ENCODE results near the gene LIMA1.

DNA sequence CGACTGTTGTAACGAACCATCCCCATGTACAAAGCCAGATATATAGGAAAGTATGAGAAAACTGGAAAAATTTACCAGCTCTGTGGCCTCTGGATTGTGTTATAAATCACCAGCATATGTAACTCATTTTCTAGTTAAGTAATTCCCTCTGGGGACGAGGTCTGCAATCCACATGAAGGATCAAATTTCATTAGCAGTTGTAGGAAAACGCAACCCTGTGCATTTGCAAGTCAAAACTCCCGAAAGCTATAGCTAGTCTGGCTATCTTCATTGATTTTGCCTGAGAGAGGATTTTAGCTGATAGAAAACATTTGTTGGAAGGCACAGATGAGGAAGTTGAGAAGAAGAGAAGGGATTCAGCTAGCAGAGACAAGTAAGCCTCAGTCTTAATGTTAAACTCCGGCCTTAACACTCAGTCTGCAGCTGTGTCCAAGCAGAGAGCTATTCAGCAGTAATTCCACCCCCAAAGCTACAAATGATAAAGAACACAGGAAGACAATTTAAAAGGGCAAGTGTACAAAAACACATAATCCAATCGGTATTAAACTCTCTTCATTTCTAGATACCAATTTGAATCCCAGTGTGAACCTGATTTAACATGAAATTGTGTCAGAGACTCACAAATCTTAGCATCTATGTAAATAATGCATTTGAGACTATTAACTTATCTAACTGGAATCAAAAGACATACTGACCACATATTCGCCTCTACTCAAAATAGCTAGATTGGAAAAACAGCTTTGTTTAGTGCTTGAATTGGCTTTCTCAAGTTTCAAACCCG is 61.9 kb downstream of the LIMA1 start:
- no peak for TF ChIP-seq TAF1 (IDR thresholded peaks at IDR 0.05; ENCODE audit: low read depth)
- no peak for TF ChIP-seq RAD21 (conservative IDR thresholded peaks at IDR 0.05)
- no peak for TF ChIP-seq POLR2AphosphoS5 (IDR thresholded peaks at IDR 0.05)
- no peak for TF ChIP-seq EZH2 (IDR thresholded peaks at IDR 0.05; ENCODE audit: borderline replicate concordance, insufficient read depth, low read length, poor library complexity, severe bottlenecking)
- no peak for TF ChIP-seq MXI1 (conservative IDR thresholded peaks at IDR 0.05; ENCODE audit: poor library complexity, severe bottlenecking)
- TF ChIP-seq, protein P1, sequence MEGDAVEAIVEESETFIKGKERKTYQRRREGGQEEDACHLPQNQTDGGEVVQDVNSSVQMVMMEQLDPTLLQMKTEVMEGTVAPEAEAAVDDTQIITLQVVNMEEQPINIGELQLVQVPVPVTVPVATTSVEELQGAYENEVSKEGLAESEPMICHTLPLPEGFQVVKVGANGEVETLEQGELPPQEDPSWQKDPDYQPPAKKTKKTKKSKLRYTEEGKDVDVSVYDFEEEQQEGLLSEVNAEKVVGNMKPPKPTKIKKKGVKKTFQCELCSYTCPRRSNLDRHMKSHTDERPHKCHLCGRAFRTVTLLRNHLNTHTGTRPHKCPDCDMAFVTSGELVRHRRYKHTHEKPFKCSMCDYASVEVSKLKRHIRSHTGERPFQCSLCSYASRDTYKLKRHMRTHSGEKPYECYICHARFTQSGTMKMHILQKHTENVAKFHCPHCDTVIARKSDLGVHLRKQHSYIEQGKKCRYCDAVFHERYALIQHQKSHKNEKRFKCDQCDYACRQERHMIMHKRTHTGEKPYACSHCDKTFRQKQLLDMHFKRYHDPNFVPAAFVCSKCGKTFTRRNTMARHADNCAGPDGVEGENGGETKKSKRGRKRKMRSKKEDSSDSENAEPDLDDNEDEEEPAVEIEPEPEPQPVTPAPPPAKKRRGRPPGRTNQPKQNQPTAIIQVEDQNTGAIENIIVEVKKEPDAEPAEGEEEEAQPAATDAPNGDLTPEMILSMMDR (IDR thresholded peaks at IDR 0.05; ENCODE audit: poor library complexity, severe bottlenecking) = no peak
- TF ChIP-seq, protein P2, sequence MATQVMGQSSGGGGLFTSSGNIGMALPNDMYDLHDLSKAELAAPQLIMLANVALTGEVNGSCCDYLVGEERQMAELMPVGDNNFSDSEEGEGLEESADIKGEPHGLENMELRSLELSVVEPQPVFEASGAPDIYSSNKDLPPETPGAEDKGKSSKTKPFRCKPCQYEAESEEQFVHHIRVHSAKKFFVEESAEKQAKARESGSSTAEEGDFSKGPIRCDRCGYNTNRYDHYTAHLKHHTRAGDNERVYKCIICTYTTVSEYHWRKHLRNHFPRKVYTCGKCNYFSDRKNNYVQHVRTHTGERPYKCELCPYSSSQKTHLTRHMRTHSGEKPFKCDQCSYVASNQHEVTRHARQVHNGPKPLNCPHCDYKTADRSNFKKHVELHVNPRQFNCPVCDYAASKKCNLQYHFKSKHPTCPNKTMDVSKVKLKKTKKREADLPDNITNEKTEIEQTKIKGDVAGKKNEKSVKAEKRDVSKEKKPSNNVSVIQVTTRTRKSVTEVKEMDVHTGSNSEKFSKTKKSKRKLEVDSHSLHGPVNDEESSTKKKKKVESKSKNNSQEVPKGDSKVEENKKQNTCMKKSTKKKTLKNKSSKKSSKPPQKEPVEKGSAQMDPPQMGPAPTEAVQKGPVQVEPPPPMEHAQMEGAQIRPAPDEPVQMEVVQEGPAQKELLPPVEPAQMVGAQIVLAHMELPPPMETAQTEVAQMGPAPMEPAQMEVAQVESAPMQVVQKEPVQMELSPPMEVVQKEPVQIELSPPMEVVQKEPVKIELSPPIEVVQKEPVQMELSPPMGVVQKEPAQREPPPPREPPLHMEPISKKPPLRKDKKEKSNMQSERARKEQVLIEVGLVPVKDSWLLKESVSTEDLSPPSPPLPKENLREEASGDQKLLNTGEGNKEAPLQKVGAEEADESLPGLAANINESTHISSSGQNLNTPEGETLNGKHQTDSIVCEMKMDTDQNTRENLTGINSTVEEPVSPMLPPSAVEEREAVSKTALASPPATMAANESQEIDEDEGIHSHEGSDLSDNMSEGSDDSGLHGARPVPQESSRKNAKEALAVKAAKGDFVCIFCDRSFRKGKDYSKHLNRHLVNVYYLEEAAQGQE (IDR thresholded peaks at IDR 0.05; ENCODE audit: borderline replicate concordance) = no peak
- TF ChIP-seq SMC3 (conservative IDR thresholded peaks at IDR 0.05; ENCODE audit: poor library complexity) = no peak

Measured in neural cell (in vitro differentiated cells).